Esophagus mucosa (tissue), 1 donor: ENCODE measurements around the gene SGCD. TPM values are rescaled to one million over a fixed set of nuclear protein-coding genes. Genes with fewer than 3 reads are reported as not detected.

Source experiments
- ATAC-seq: fragments of 200-7000 bp; cut with Tn5 transposase; one replicate; pipeline ENCODE4 v1.9.1; 2020
- total RNA-seq: library from RNA; stranded (reverse); gene quantifications from one replicate; pipeline ENCODE4 v1.2.4, GENCODE V29; 2023
- donor health status: DM: yes; HTN: yes; CAD: no.

SGCD gene
- total RNA-seq, 1 donor from 2014 or later, result 0.52 TPM

DNA sequence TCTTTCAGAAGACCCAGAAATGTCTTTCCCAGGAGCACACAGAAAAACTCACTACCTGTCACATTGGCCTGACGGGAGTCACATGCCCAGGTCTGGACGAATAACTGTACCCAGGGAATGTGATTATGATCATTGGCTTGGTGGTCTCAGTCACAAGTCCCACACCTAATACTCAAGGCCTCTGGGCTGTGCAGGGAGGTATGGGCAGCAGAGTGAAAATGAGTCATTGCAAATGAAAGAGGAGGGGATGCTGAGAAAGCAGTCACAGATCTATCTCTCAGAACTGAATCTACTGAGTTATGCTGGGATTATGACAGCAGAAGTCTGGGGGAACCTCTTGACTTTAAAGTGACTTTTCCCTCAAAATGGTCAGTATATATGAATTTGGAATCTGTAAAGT lies 36.9 kb downstream of the SGCD start:
- ATAC-seq, result no peak

DNA sequence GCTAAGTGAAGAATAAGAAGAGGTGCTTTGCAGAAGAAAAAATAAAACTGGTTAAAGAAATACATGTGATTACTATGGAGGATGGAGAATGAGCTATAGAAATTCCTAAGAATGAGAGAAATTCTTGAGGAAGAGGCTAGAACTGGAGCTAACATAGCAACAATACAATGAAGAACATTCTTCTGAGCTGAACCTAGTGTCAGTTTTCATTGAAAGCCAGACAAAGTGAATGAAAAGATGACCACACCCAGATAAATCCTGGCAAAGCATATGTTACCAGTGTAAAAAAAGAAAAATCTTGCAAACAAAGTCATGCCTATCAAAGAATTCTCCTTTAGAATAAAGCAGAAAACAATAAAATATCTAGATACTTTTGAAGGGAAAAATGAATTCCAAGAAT lies 39.6 kb downstream of the SGCD start:
- no peak for ATAC-seq

DNA sequence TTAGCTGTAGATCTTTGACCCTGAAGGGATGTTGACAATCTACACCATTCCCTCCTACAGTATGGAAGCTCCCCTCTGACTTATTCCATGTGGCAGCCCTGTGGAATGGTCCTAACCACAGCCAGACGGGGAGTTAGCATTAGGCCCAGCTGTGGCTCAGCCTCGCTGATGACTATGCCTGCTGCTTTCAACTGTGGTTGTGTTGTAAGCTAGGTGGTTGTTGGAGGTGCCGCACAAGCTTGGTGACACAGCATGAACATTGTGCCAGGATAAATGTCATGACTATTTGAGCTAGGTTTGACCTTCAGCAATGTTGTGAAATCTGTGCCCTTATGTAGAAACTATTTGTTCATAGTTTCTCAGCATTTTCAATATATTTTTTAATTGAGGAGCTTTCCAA lies 40.6 kb downstream of the SGCD start:
- no peak for ATAC-seq

DNA sequence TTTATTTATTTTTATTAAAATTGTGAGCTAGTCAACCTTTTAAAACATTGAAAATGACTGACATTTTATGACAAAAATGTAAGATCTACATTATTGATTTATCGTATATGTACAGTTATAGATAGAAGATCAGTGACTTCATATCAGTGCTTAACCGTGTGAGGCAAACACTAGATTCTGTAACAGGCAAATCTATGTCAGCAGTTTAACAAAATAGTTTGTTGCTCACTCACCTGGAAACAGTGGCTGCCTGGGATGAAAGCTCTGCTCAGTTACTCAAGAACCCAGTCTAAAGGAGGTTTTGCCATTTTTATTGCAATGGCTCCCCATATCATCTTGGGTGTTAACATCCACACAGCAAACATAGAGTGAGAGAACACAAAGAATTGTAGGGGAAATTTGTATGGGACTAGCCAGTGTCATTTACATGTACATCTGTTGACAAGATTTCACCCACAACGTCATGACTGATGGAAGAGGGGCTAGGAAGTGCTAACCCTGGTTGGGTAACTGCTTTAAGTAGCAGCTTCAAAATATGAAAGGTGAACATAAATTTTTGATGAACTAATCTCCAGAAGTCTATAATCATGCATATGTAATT lies 49.0 kb downstream of the SGCD start:
- no peak for ATAC-seq

DNA sequence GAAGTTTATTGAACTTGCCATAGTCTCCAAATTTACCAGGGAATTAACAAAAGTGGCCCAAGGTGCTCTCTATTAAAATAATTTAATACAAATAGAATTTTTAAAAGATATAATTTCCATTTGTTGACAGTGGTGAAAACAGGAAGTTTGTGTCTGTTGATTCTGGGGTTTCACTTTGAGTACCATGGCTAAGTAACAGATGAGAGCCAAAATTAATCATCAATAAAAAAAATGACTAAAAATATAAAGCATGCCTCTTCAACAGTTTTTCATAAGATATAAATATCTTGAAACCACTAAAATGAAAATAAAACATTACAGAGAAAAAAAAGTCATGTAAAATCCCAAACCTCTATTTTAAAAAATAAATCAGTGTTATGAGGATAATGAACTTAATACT lies 49.8 kb downstream of the SGCD start:
- no peak for ATAC-seq

DNA sequence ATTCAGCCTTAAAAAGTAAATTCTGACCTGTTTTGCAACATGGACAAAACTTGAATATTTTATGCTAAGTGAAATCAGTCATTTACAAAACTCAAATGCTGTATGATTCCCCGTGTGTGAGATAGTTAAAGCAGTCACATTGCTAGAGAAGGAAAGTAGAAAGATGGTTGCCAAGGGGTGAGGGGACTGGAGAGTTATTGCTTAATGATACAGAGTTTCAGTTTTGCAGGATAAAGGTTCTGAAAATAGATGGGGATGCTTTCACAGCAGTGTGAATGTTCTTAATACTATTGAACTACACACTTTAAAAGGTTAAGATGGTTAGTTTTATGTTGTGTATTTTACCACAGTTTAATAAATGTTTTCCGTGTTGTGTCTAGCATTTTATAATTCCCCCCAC lies 51.2 kb downstream of the SGCD start:
- ATAC-seq, result no peak

DNA sequence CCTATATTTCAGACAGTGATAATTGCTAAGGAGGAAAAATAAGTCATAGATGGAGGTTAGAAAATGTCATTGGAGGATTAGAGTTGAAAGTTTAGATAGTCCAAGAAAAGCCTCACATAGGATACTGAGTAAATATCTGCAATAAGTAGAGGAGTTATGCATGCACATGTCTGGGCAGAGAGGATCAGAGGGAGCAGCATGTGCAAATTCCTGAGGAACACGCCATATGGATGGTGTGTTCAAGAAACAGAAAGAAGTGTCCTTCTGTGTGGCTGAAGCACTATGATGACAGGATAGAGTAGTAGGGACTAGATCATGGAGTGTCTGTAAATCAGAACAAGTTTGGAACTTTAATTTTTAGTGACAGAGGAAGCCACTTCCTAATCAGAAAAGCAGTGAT lies 52.2 kb downstream of the SGCD start:
- ATAC-seq, result no peak

DNA sequence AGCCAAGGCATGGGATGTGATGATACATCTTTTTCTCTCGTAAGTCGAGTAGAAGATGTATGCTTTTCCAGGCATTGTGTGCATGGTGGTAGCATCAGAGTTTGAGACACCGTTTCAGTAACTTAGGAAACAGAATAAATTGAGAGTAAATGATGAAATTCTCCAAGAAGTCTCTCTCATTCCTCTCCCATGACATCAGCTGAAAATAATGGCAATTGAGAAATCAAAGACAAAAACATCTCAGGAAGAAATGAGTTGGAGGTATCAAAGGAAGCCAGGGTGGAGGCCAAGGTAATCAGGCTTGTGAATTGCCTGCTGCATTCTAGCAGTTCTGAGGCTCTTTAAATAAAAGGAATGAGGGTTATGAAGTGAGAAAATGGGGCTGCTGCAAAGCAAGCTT lies 53.9 kb downstream of the SGCD start:
- no peak for ATAC-seq

DNA sequence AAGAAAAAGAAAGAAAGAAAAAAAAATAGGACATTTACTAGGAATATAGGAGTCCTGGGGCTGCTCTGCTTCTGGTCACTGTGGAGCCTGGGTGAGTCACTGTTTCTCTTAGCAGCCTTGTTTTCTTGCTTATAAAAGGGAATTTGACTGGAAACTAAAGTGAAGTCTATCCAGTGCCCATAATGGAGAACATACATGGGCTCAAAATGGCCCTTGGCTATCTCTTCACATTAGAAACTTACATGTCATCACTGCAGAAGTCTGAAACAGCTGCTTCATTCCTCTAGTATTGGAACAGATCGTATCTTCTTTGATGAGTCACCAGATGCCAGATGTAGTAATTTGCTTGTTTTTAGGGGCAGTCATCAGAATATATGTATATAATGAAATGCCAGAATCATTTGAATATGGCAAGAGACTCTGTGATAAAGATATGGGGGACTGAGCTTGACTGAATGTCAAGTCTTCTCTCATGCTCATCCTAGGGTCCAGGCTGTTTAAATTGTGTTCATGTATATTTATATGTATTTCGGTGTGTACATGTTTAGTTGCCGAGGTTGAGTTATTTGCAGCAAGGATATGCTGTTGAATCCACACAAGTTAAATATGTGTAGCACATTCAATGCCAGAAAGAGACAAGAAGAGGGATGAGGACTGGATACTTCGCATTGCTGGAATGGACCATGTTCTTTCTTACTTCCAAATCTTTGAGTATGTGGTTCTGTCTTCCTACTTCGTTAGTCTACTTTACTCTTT lies 56.7 kb downstream of the SGCD start:
- no peak for ATAC-seq

DNA sequence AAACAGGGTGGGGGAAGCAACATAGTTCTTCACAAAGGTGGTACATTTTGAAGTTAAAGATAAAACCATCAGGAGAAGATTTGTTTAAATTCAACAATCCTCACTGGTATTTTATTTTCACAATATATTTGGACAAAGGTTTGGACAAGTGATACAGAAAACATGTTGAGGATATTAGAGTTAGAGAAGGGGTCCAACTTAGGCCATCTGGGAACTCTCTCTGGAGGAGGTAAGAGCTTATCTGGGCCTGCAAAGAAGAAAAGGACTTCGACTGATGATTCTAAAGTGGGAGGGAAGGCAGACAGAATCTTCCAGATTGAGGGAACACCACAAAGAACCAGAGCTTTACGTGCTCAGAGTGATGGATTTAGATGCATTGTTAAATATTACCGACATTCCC lies 58.5 kb downstream of the SGCD start:
- ATAC-seq, result no peak

DNA sequence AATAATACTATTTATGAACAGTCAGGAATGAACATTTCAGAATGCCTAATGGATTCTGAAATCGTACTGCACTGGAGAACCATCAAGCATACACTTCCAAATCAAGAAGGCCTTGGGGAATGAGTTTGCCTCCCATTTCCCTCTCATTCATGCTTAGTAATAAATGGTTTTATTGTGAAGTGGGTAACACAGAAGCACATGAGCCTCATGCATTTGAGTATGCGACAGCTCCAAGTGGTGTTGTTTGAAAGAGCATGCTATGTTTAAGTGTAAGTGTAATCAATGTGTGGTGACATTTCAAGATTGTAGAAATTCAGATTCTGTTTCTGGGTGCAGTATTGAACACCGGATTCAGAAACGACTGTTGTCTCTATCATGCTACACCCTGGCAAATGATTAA lies 60.0 kb downstream of the SGCD start:
- ATAC-seq, result no peak

DNA sequence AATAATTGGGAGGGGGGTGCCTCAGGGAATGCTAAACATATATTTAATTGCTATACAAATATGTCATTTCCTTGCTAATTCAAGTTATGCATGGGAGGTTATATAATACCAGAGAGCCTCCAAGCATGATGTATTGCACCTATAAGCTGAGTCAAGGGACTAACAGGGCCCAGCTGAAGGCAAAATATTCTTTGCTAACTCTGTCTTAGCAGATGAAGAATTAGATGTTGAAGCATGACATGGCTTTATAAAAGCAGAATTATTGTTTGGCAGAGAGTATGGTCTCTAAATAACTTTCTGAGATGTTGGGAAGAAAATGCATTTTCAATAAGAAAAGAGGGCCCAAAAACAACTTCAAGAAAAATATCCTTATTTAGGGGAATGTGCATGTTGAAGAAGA lies 60.4 kb downstream of the SGCD start:
- no peak for ATAC-seq

DNA sequence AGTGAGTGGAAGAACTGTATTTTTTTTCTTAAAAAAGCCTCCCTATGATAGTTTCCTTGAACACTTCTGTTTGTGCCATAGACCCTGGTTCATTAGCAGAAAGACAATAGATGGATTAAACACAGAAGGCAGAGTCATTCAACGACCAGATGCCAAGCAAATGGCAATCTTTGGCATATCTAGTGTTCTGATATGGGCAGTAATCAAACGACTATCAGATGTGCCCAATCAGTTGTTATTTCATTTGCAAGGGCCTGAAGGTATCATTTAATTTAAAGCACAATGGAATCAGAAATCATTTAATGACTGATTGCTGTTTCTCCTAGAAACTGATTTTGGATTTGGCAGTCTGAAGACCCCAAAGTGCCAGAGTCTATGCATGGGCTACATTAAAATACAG lies 61.3 kb downstream of the SGCD start:
- no peak for ATAC-seq

DNA sequence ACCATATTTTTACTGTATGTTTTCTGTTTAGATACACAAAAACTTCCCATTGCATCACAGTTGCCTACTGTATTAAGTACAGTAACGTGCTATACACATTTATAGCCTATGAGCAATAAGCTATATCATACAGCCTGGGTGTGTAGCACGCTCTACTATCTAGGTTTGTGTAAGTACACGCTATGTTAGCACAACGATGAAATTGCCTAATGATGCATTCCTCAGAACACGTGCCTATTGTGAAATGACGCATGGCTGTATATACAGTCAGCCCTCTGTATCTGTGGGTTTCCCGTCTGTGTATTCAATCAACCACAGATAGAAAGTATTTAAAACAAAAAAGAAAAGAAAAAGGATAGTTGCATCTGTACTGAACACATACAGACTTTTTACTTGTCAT lies 64.2 kb downstream of the SGCD start:
- ATAC-seq, result peak; percentile 99

DNA sequence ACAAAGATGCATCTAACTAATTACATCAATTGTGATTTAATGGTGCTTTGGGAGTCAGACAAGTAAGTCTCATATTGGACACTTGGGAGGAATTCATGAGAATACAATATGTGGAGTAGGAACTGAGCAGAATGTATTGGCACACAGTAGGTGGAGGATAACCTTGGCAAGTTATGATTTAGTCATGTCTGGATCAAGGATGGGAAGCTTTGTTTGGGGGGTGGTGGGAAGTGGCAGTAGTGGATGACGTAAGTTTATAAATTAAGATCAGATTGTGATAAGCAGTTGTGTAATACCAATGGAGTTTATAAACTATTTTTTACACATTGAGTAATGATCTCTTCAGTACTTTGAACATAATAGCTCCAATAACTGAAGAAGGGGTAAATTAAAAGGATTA lies 67.0 kb downstream of the SGCD start:
- ATAC-seq, result no peak

DNA sequence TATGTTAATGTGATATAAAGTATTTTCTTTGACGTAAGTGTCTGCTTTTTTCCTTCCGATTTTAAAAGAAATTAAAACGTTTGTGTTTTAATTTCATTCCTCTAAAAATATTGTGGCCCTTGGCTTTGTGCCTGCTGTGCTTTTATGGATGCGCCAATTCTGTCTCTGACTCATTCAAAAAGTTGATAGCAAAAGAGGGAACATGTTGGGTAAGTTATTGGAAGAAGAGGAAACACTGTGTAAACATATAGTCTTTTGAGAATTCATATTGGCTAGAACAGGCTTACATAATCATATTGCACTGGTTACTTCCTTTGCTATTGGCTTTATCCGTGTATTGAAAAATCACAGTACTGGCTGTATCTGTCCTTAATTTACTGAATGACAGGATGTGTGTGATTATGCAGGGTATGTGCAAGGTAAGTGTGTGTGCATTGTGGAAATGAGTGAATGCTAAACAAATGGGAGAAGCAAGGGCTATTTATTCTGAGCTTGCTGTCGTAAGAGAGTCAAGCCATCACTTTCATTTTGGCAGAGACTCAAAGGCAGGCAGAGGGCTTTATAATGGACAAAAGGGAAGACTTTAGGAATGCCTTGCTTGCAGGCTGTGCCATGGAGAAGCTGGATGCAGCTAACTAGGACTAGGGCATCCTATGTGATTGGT lies 67.8 kb downstream of the SGCD start:
- no peak for ATAC-seq

DNA sequence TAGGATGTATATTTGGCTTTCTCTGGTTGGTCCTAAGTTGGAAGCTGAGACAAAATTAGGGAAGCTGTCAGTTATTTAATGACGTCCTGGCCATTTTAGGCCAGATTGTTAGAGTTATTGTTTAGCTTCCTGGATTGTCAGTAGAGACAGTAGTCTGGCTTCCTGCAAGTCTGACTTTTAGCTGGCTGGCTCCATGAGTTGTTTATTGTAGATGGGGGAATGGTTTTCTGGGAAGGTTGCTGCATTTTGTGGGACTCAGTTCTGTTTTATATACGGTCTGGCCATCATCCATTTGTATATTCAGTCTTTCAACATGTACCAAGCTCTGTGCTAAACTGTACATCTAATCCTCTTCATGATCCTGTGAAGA lies 68.3 kb downstream of the SGCD start:
- no peak for ATAC-seq

DNA sequence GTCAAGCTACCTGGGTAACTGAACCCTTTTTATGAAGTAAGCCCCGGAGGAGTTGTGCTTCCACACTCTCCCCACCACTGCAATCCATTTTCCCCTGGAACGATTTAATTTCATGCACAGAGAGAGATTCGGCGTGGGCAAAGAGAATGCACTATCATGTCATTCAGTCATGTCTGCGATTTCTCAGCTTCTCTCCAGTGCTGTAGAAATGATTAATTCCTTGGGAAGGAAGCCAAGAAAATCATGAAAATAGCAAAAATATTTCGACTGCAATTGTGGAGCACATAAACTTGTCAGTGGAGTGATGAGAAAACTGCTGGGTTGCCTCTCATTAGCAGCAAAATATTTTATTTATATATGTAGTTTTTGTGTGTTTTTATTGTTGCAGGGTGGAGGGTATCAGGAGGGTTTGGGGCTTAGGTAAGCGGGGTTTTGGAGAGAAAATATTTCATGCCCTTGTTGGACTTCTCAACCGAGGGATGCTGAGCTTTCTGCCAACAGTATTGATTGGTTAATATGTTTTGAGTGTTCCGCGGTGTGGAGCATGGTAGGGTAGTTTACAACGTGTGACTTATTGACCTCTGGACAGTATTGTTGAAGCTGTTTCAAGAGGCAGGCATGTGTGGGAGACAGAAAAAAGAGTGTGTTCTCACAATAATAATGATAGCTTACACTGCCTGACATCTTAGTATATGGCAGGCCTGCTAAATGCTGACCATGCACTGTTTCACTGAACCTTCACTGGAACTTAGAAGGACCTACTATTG lies 69.3 kb downstream of the SGCD start:
- no peak for ATAC-seq

DNA sequence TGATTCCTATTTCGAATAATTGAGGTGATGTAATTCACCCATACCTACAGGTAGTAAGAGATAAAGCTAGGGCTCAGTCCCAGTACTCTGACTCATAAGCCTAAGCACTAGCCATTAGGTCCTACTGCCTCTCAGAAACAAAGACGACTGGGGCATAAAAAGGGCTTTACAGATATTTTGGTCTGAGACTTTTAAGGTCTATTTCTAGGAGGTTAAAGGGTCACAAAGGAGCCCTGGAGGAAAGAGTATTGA lies 69.8 kb downstream of the SGCD start:
- ATAC-seq, result peak; percentile 53

DNA sequence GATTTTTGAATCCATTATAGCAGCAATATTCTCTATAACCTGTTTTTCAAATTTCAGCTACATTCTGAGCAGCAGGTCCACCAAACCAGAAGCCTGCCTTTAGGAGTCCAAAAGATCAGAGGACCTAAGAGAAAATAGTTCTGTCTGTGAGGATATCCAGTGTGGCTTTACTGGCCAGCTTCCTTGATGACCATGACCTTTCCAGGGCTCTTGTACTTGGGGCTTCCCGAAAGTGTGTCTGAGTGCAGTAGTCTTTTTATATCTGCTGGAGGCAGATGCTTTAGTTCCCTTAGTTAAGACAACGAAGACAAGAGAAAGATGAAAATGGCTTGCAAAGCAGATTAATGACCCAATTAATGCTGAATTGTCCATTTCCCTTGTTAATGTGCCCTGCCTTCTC lies 72.4 kb downstream of the SGCD start:
- no peak for ATAC-seq

DNA sequence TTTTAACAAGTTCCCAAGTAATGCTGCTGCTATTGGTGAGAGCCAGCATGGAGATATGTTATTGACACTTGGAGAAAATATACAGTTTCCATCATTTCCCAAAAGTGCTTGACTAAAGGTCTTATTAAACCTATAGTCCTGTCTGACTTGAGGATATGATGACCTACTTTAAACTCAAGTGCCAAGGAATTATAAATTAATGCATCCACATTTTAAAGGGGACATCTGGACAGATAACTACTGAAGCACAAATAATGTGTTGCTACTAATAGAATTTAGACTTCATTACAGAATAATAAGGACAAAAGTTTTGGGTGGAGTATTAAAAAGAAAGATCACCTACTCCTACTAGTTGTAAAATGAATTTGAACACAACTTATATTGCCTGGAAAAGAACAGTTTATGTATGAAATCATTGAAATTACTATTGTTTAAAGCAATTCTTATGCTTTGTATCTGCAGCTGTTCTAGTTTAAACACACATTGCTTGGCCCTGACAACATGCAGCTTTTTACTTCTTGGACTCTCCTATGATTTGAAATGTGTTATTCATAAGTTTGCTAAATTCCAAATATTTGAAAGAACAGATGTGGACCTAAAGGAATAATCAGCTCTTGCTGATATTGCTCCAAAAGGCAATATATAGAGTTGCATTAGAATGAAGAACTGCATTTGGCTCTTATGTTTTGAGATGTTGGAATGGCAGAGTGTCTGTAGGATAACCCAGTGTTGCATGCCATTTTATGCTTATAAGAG lies 73.4 kb downstream of the SGCD start:
- ATAC-seq, result no peak

DNA sequence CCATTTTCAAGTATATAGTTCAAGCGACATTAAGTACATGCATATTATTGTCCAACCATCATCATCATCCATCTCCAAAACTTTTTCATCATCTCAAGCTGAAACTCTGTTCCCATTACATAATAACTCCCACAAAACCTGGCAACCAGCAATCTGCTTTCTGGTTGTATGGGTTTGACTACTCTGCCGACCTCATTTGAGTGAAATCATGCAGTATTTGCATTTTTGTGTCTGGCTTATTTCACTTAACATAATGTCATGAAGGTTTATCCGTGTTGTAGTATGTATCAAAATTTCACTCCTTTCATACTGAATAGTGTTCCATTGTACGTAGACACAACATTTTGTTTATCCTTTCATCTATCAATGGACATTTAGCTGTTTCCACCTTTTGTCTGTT lies 74.8 kb downstream of the SGCD start:
- no peak for ATAC-seq

DNA sequence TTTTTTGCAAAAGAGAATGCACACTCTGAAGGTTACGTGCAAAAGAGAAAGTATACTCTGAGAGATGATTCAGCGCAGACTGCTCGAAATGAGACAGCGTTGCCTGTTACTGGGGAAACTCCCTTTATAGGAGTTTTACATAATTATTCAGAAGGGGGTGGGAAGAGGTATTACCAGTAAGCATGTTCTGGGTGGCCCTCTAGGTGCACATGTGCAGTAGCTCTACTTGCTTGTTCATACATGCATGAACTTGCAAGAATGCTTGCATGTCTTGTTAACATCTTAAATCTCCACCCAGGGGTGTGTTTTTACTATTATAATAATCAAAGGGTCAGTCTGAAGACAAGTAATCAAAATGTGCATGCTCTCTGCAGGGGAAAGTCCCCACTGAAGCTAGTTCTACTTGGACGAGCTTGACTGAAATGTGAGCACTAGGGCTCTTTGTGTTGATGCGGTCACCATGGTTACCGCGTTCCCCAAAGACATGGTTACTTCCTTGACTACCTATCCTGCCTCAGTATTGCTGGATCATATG lies 75.5 kb downstream of the SGCD start:
- peak; percentile 99 for ATAC-seq
